HG03460 (cell line): ENCODE measurements around the gene ARHGEF16.

Experiments
- ATAC-seq: cut with Tn5 transposase; IDR thresholded peaks from one replicate; pipeline ENCODE4 v1.9.1; 2021; ENCODE audit not compliant: unreplicated experiment

ARHGEF16 gene

DNA sequence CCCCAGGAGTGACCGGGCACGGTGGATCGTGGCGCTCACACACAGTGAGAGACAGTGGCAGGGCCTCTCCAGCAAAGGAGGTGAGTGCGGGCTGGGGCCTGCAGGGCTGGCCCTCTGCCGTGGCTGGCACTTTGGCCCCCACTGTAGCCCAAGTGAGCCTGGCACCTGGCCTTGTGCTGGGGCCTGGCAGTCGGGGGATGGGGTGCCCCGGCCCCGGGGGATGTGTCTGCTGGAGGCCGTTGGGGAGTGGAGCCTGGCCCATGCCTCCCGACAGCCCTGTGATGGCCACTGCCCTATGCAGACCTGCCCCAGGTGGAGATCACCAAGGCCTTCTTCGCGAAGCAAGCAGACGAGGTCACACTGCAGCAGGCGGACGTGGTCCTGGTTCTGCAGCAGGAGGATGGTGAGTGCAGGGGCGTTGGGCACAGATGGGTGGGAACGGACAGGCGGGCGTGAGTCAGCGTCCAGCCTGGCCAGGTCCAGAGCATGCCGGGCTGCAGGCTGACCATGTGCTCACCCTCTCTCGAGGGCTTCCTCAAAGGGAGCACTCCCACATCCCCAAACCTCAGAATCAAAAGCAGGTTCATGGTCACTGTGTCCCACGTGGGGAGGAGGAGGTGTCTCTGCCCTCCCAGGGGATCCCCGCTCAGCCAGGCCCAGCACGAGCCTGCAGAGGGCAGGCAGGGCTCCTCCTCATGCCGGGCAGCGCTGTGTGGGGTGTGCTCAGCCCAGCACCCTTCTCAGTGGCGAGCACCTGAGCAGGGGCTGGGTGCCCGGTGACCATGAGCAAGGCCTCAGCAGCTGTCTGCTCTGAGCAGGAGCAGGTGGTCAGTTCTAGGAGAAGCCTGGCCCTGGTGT, 25.3 kb downstream of the ARHGEF16 start:
- ATAC-seq, result no peak

DNA sequence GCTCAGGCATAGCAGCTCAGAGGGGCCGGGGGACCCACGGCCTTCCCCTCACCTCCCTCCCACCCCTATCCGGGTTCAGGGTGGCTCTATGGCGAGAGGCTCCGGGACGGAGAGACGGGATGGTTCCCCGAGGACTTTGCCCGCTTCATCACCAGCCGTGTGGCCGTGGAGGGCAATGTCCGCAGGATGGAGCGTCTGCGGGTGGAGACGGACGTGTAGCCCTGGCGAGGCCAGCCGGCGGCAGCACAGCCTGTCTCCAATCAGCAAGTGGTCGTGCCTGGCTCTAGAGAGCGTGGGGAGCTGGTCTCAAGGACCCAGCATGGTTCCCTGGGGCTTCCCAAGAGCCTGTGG, 25.9 kb downstream of the ARHGEF16 start:
- no peak for ATAC-seq

DNA sequence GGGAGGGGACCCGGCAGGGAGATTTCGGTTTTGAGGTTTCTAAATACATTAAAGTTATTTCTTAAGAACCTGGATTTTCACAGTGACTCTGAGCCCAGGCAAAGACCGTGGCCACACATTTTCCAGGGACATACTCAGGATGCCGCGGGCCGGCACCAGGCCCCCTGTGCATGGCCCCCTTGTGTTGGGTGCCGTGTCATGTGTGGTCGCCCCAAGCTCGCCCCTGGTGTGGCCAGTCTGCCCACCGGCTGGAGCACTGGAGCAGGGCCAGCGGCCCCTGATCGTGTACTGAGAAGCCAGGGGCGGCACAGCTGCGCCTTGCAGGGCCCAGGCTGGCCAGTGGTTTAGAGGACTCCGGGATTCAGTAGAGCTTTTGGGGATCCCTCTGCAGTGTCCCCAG, 26.6 kb downstream of the ARHGEF16 start:
- no peak for ATAC-seq

DNA sequence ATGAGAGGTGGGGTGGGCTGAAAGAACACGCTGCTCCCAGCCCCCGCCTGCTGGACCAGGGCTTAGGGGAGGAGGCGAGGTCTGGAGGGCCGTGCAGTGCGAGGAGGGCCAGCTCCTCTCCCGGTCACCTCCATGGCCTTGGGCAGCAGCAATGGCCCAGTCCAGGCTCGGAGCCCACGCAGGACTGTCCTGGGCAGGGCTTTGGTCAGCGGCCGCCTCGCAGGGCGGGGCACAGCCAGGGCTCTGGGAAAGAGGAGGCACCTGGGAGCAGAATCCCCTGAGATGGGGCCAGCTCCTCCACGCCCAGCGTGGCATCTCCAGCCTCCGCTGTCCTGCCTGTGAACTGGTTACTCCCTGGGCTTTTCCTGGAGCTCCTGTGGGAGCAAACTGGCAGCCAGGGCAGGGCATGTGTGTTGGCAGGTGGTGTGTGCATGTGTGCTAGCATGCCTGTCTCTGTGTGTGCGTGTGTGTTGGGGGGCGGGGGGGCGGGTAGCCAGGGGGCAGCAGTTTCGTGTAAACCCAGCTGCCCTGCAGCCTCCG, 27.4 kb downstream of the ARHGEF16 start:
- ATAC-seq, result no peak

DNA sequence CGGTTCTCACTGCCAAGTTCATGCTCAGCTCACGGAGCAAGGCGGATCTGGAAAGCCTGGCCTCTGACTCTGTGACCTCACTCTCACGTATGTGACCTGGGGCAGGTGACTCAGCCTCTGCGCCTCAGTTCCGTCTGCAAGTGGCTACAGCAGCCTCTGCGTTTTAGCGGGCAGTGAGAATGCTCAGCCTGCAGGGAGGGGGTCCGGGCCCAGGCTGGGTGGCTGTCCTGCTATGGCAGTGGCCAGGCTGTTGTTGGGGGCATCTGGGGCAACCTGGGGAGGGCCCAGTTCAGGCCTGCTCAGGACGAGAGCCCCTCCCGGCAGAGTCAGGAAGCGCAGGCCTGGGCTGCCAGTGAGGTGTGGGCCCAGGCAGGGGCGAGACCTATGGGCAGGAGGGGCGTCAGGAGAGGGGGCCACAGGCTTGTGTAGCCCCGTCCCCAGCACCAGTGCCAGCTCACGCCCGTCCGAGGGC, 27.9 kb downstream of the ARHGEF16 start:
- ATAC-seq, result no peak

DNA sequence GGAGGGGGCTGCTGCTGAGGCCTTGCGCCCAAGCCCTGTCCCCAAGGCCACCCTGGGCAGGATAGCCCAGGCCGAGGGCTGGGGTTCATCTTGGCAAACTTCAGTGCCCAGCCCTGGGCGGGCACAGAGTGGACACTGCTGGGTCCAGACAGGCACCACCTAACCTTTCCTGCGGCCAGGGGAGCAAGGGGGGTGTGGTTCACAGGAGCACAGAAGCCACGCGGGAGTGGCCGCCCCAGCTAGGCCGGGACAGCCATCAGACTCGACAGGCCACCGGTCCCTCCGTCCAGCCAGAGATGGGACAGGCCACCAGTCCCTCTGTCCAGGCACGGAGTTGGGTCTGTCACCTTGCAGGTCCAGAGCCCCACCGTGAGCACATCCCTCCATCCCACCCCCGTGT, 28.9 kb downstream of the ARHGEF16 start:
- ATAC-seq, result no peak

DNA sequence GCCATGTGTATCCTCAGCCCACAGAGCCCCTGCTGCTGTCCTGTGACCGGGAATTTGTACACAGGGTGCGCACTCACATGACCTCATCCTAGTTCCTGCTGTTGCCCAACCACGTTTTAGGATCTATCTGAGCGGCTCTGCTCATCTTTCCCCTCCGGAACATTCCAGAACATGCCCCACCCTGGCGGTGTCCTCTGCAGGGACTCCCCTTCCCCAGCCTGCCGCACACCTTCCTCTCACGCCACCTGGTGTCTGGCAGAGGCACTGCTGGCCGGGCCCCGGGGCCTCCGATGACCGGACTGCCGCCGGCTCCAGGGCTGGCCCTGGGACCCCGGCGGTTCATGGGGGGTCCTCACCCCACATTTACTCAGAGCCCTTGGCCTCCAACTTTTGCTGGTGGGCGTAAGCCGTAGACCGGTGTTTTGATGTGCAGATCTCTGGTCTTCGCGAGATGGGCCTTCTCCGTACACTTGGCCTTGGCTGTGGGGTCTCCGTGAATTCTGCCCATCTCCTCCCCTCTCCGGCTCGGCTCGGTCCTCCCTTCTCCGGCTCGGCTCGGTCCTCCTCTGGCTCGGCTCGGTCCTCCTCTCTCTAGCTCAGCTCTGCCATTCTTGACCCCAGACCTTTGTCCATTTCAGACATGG, 29.5 kb downstream of the ARHGEF16 start:
- ATAC-seq, result no peak

DNA sequence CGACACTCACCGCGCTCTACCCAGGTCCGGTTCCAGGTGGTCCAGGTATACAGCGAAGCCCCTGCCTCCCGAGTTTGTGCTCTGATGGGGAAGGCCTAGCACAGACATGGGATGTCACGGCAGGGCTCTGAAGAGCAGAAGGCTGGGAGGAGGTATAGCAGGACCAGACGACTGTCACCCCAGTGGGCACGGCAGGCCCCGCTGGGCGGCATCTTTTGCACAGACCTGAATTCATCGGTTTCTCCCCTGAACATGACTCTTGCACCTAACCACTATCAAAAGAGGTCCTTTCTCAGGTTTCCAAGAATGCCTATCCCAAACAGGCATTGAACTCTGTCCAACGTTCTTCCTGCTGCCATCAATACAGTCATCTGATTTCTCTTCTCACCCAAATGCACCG, 30.6 kb downstream of the ARHGEF16 start:
- ATAC-seq, result no peak

DNA sequence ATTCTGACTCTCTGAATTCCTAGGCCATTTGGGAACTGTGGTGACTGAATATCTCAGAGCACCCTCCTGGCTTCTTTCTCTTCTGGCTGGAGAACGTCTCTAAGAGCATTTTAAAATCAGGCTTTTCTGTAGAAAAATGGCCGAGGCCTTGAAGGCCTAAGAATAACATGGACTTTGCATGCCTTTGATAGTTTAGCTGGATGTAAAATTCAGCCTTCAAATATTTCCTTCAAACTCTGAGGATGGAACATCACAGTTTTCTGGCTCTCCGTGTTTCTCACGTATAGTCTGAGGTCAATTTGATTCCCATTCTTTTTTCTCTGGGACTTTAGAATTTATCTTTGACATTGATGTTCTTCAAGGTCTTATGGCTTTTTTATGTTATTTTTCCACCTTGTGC, 34.0 kb downstream of the ARHGEF16 start:
- no peak for ATAC-seq

DNA sequence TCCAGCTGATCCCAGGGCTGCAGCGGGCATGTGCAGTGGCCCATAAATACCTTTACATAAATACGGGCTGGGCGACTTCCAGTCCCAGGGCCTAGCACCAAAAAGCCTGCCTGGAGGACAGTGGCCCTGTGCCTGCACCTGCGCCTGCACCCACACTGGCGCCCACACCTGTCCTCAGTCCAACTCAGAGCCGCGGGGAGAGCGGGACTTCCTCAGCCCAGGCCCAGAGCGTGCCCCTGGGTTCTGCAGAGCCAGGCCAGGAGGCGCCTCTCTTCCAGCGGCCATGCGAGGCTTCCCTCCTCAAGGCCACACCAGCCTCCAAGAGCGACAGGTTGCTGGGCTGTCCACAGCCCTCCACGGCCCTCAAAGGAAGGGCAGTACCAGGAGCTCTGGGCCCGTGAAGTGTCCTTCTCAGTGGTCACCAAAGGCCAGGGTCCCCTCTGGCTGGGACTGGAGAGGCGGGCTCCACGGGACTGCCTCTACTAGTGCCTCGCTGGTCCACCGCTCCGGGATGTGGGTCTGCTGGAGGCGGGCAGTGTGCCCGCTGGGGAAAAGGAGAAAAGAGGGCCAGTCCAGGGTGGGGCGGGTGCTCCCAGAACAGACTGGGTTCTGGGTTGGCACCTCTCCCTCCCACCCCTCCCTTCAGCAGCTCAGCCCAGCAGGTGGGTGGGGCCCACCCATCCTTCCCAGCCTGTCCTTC, 35.7 kb downstream of the ARHGEF16 start:
- no peak for ATAC-seq

DNA sequence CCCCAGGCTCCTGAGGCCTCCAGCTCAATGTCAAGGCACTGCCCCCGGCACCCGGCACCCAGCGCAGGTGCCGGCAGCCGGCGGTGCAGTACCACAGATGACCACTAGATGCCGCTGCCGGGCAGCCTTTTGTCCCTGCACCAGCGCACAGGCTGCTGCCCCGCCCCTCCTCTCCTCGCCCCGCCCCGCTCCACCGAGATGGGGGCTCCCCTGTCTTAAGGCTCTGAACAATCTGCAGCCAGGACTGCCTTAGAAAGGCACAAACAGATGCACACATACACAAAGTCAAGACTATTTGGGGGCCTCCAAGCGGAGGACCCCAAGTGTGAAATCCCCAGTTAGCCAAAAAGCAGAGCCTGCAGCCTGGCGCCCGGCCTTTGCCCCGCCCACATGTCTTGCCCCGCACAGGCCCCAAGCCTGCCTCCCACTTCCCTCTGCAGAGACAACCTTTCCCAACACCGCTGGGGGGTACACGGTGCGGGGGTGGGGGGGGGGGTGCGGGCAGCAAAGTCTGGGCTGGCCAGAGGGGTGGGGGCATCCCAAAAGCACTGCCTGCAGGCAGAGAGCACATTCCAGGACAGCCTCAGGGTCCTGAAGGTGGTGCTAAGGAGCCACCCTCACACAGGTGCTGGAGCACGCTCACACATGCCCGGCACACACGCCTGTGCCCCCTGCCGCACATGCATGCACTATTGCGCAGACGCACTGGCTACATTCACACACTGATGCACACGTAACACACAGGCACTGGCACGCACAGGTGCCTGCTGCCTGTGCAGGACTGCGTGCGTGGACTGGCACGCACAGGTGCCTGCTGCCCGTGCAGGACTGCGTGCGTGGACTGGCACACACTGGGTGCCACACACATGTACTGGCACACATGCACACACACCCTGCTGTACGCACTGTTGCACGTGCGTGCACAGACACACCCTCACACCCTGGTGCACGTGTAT, 37.1 kb downstream of the ARHGEF16 start:
- peak; percentile 62 for ATAC-seq

DNA sequence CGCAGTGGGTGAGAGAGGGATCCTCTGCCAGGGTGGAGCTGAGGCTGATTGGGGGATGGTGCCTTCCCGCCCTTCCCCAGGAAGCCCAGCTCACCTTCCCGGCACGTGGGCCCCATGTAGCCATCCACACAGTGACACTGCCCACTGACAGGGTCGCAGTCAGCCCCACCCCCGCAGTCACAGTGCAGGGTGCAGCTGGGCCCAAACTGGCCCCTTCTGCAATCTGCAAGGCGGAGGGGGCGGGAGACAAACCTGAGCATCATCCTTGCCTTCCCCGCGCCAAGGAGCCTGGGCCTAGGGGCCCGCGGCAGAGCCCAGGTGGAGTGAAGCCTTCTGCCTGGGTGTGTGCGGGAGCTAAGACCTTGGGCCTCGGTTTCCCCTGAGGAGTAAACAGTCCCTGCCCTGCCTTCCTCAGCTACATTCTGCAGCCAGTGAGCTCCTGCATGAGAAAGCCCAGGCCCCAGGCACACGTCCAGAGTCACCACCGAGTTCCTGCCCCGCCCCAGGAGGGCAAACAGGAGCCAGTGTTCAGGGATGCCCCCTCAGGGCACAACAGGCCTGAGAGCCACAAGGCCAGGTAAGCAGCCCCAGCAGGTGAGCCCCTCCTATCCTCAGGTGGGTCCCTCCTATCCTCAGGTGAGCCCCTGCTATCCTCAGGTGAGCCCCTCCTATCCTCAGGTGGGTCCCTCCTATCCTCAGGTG, 38.2 kb downstream of the ARHGEF16 start:
- ATAC-seq, result no peak

DNA sequence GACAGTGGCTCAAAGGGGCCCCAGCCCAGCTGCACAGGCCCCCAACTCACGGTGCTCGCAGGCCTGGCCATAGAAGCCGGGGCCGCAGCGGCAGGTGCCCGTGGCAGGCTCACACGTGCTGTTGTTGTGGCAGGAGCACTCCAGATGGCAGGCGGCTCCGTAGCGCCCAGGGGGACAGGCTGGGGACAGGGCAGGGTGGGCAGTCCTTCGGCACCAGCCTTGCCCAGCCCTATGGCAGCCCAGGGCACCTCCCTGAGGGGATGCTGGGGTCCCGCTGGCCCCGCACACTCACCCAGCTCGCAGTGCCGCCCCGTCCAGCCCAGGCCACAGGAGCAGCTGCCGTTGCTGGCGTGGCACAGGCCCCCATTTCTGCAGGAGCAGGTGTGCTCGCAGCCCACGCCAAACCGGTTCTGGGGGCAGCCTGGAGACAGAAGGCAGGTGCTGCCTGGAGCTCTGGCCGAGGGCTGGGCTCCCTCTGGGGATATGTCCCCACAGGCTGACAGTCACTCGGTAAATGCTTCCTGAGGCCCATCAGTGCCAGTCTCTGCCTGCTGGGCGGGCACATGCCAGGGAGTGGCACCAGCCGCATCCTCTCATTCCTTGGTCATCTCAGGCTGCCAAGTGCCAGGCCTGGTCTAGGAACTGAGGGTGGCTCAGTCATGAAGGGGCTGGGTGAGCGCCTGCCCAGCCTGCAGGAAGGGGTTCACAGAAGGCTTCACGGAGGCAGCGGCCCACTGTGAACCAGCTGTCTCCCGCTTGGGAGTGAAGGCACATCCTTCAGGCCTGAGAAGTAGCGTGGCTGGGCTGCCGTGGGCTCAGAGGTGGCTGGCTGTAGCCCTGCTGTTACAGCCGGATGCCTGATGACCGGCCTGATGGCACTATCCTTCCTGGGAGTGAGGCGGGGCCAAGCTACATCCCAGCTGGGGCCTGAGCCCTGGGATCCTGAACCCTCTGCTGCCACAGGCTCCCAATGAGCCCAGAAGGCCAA, 40.1 kb downstream of the ARHGEF16 start:
- ATAC-seq, result no peak

DNA sequence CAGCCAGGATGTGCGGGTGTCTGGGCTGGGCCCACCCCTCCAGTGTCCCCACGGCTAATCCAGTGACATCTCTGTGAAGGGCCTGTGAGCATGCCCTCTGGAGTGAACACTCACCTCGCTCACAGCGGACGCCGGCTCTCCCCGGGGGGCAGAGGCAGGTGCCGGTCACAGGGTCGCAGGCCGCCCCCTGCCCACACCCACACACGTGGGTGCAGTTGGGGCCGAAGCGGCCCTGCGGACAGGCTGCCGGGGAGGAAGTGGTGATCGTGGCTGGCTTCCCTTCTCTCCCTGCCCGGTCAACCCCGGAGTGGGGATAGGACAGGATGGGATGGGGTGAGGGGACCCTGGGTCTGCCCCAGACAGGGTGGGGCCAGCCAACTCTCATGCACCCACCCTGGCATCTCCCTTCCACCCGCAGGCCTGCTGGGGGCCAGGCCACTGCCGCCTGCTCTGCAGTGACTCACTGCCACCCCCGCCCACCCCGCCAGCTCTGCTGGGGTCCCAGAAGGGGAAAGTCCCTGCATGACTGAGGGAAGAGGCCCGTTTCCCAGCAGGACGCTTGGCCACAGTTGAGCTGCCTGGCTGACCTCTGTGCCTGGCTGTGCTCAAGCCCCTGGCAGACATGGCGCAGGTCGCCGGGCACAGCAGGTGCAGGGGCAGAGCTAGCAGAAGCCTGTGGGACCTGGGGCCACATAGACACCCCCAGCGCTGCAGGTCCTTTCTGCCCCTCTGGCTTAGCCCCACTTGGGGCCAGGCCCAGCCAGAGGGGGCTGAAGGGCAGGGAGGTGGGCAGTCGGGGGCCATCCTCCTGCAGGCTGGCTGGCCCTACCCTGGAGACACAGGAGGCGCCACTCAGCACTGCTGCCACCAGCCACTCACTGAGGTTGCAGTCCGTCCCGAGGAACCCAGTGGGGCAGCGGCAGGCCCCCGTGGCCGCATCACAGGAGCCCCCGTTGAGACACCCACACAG, 41.6 kb downstream of the ARHGEF16 start:
- ATAC-seq, result no peak

DNA sequence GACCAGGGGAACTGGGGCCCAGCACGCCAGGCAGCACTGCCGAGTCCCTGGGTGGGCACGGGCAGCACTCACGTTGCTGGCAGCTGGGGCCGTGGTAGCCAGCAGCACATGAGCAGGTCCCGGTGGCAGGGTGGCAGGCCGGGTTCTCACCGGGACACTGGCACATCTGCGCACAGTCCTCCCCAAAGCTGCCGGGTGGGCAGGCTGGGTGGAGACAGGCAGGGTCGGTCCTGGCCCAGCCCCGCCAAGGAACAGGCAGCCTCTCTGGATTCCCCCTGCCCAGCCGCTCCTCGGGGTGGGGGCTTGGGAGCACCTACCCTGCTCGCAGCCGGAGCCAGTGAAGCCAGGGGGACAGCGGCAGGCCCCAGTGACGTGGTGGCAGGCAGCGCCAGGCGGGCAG, 42.5 kb downstream of the ARHGEF16 start:
- no peak for ATAC-seq

DNA sequence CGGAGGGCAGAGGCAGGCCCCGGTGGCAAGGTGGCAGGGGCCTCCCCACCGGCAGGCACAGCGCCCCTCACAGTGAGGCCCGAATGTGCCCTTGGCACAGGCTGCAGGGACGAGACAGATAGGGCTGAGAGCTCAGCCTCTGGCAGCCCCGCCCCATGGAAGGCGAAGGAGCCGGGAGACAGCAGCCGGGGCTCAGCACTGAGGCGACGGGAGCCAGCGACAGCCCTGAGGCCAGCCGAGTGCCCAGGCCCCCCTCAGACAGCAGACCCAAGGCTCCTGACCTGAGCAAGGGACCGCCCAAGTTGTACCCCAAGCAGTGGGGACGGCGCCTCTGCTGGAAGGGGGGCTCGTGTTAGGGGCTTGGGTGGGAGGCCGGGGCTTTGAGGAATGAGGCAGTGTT, 43.1 kb downstream of the ARHGEF16 start:
- ATAC-seq, result no peak

DNA sequence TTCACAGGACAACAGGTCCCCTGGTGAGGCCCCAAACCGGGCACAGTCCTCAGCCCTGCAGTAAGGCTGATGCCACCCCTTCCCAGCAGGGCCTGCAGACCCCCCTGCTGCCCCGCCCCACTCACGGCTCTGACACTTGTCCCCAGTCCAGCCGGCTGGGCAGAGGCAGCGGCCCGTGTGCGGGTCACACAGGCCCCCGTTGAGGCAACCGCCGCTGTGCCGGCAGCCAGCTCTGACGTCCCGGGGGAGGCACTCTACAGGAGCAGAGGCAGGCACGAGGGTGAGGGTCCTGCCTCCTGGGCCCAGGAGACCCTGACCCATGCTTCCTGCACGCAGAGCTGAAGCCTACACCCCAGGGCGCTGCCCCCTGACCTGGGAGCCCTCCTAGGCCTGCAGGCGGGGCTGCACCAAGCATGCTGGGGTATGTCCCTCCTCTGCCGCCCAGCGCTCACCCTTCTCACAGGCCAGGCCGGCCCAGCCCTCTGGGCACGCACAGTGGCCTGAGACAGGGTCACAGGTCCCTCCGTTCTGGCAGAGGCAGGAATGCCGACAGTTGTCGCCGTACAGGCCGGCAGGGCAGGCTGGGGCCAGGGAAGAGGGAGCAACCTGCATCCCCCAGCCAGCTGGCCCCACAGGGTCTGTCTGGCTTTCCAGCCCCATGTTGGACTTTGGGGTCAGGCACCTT, 43.9 kb downstream of the ARHGEF16 start:
- no peak for ATAC-seq
